ENCODE measurements around the gene WDR64. TPM values are rescaled to one million over a fixed set of nuclear protein-coding genes. Genes with fewer than 3 reads are reported as not detected.

The WDR64 gene
- total and polyA plus RNA-seq, 2 experiments from 2014 or later, result not detected

- DNase-seq (ENCODE audit: low spot score), result no peak
- no peak for ATAC-seq
- TF ChIP-seq EZH2phosphoT487 (IDR thresholded peaks at IDR 0.05; ENCODE audit: unreplicated experiment) (no peak), NANOG (IDR thresholded peaks at IDR 0.05; ENCODE audit: borderline replicate concordance) (no peak), CTCF (conservative IDR thresholded peaks at IDR 0.05; ENCODE audit: low read depth in 2 of 2) (no peak), EZH2 (IDR thresholded peaks at IDR 0.05; ENCODE audit: low read depth, unreplicated experiment) (no peak), STAT1 (IDR thresholded peaks at IDR 0.05; ENCODE audit: unreplicated experiment) (no peak), ETS1 (IDR thresholded peaks at IDR 0.05) (no peak), ZNF331 (CRISPR knock-in tag; IDR thresholded peaks at IDR 0.05; ENCODE audit: low read depth) (no peak), ZNF462 (CRISPR knock-in tag; IDR thresholded peaks at IDR 0.05) (no peak), CREB1 (CRISPR knock-in tag; IDR thresholded peaks at IDR 0.05; ENCODE audit: low read depth) (no peak), POLR2AphosphoS5 (IDR thresholded peaks at IDR 0.05; ENCODE audit: low read depth) (no peak), ZNF114 (CRISPR knock-in tag; IDR thresholded peaks at IDR 0.05) (no peak), REST (IDR thresholded peaks at IDR 0.05; ENCODE audit: unreplicated experiment) (no peak), JUNB (IDR thresholded peaks at IDR 0.05; ENCODE audit: unreplicated experiment) (no peak)
- no peaks in the 10 kb centered on the region for H4K20me1 ChIP-seq (replicated peaks; ENCODE audit: insufficient read depth)
- H3K4me3 Mint-ChIP-seq, result no peak overlapping the region
- H3K36me3 ChIP-seq (ENCODE audit: insufficient read depth), result no peaks in the 10 kb centered on the region
- no peaks in the 10 kb centered on the region for H3K9me3 Mint-ChIP-seq
- no peaks in the 10 kb centered on the region for H3K9me2 ChIP-seq (ENCODE audit: insufficient read depth)
- H3K27me3 ChIP-seq (ENCODE audit: insufficient read depth), result no peaks in the 10 kb centered on the region
- H3K27ac ChIP-seq (ENCODE audit: low read depth), result no peak overlapping the region
- H3K79me2 ChIP-seq (replicated peaks; ENCODE audit: insufficient read depth), result no peaks in the 10 kb centered on the region
- H3K36me3 Mint-ChIP-seq (ENCODE audit: low read depth), result no peaks in the 10 kb centered on the region
- no peak overlapping the region for H3K4me3 ChIP-seq
- H3K27me3 Mint-ChIP-seq (ENCODE audit: insufficient read depth, low read depth, poor library complexity), result peaks cover 1% of the 10 kb centered on the region
- H3K4me1 ChIP-seq (ENCODE audit: insufficient read depth), result no peaks in the 10 kb centered on the region
- no peaks in the 10 kb centered on the region for H3K4me1 Mint-ChIP-seq
- no peak overlapping the region for H2AFZ ChIP-seq
- H3F3A ChIP-seq (replicated peaks; ENCODE audit: low read depth), result no peaks in the 10 kb centered on the region
- no peak overlapping the region for H3K27ac Mint-ChIP-seq
- no peak overlapping the region for H3K4me2 ChIP-seq
Measured at GRCh38 chr1:241810769-241811405, 158.8 kb downstream of the WDR64 start.
